DND-41 (cell line): ENCODE data around the gene TBL1Y.

ENCODE experiments used
- CTCF ChIP-seq: IDR thresholded peaks from 2 replicates; pipeline ENCODE4 v1.5.1; 2012; ENCODE audit warnings: borderline replicate concordance, low read length, moderate library complexity, mild to moderate bottlenecking; ENCODE audit not compliant: poor library complexity, severe bottlenecking; ENCODE audit errors: extremely low read depth
- EZH2 ChIP-seq: IDR thresholded peaks from 3 replicates; pipeline ENCODE4 v1.6.1; 2012; ENCODE audit warnings: borderline replicate concordance, low read depth, mild to moderate bottlenecking, moderate library complexity, low read length, inconsistent platforms; ENCODE audit not compliant: severe bottlenecking

- TF ChIP-seq CTCF (no peak), EZH2 (no peak)
Measured at GRCh38 chrY:6909118-6909521, 1.4 kb upstream of the TBL1Y start.
